ENCODE results near the gene FYN. TPM values are rescaled to one million over a fixed set of nuclear protein-coding genes. Genes with fewer than 3 reads are reported as not detected.
A peak's percentile ranks its signal among the peaks of the same experiment; 100 is the strongest.

FYN gene
- total and polyA plus RNA-seq, 9 of the 15 experiments (the other 6 are each of a cell fraction or from before 2014, with no cell fraction given): 2.9 to 22.1 (median 11.4) TPM

- Histone ChIP-seq H3K27me3 (ENCODE audit: control insufficient read depth in 2 of 2, insufficient read depth in 2 of 2, low read length in 2 of 2) (no peaks in the 10 kb centered on the region), H4K20me1 (replicated peaks; ENCODE audit: control insufficient read depth, insufficient read depth, low read length) (no peaks in the 10 kb centered on the region), H3K9ac (ENCODE audit: insufficient read depth in 1 of 2, low read depth in 2 of 2, low read length in 2 of 2) (no peak overlapping the region), H3K4me1 (replicated peaks in 1 of 2; ENCODE audit: control insufficient read depth in 2 of 2, insufficient read depth in 2 of 2, low read length in 2 of 2) (no peaks in the 10 kb centered on the region), H3K9me3 (replicated peaks; ENCODE audit: control insufficient read depth, insufficient read depth, low read depth, low read length) (no peaks in the 10 kb centered on the region; the same call in 1 of the 2 replicates), H3K4me3 (no peak overlapping the region), H3K27ac (ENCODE audit: extremely low read depth, low read depth, low read length) (no peak overlapping the region), H3K9me1 (ENCODE audit: control insufficient read depth, insufficient read depth, low read length) (no peaks in the 10 kb centered on the region), H3K4me2 (ENCODE audit: insufficient read depth, low read length) (no peak overlapping the region; the same call in 1 of the 2 replicates), H2AFZ (ENCODE audit: low read depth, low read length) (peak overlapping the region; percentile 57; the same call in 1 of the 2 replicates), H3K36me3 (ENCODE audit: control insufficient read depth, insufficient read depth, low read length) (no peaks in the 10 kb centered on the region), H3K79me2 (ENCODE audit: control insufficient read depth, insufficient read depth, low read length) (no peaks in the 10 kb centered on the region)
- 17% methylated on average over 7 of the region's 7 CpGs for WGBS (ENCODE audit: insufficient coverage, low coverage, missing lambda C conversion rate)
- FAIRE-seq (peak; percentile 82), DNase-seq (ENCODE audit: extremely low read depth in 1 of 4, low spot score in 3 of 4) (peak in 2 of 4 experiments; percentile 58 to 73), ATAC-seq (peak; percentile 97)
- intact Hi-C loops (cut with micrococcal nuclease) (loop anchor here (1.0 to 5.0 kb wide), 4 partner anchors 60 to 383 kb away; partner anchors contain the start of gene REV3L), in situ Hi-C loops (cut with MboI) (loop anchor here (10.0 to 25.0 kb wide), 2 partner anchors 380 to 588 kb away; a partner anchor contains a TSS)
- BruUV-seq (replicated peaks): no TSS peak
- ChIA-PET CTCF (ENCODE audit: low intra/inter-chr PET ratio) (interaction anchor here (0.6 to 1.8 kb wide), 4 partner anchors 281 to 631 kb away, joined by 3 to 14 read pairs (median 4); a partner anchor contains a TSS), POLR2A (interaction anchor here (1.0 to 1.7 kb wide), 2 partner anchors 13 to 384 kb away, joined by 4 to 6 read pairs; a partner anchor contains a TSS)
- no peak for TF ChIP-seq MECOM (CRISPR knock-in tag; IDR thresholded peaks at IDR 0.05)
- peak; percentile 75 for TF ChIP-seq DEAF1 (CRISPR knock-in tag; IDR thresholded peaks at IDR 0.05)
- no peak for TF ChIP-seq TBL1XR1 (IDR thresholded peaks at IDR 0.05; ENCODE audit: low read length in 2 of 2)
- TF ChIP-seq CHD2 (IDR thresholded peaks at IDR 0.05; ENCODE audit: low read depth, low read length): peak; percentile 75
- no peak for TF ChIP-seq ZNF282 (CRISPR knock-in tag; IDR thresholded peaks at IDR 0.05)
- TF ChIP-seq REST (IDR thresholded peaks at IDR 0.05; ENCODE audit: borderline replicate concordance): peak; percentile 83
- no peak for TF ChIP-seq REST (CRISPR knock-in tag; IDR thresholded peaks at IDR 0.05; ENCODE audit: low read depth)
- TF ChIP-seq SMC3 (conservative IDR thresholded peaks at IDR 0.05; ENCODE audit: insufficient read depth, low read depth, low read length): peak; percentile 55; the same call in 1 of the 2 replicates
- TF ChIP-seq CC2D1A (IDR thresholded peaks at IDR 0.05): peak; percentile 64
- peak; percentile 30; the same call in 1 of the 2 replicates for TF ChIP-seq JUND (IDR thresholded peaks at IDR 0.05; ENCODE audit: borderline replicate concordance, low read depth, low read length)
- TF ChIP-seq JUND (tag; IDR thresholded peaks at IDR 0.05; ENCODE audit: borderline replicate concordance, low read depth, low read length): no peak
- TF ChIP-seq CREM (IDR thresholded peaks at IDR 0.05; ENCODE audit: low read depth): peak; percentile 15; the same call in 1 of the 2 replicates
- no peak for TF ChIP-seq ZNF24 (IDR thresholded peaks at IDR 0.05)
These were observed 230.6 kb downstream of the FYN start for GRCh38 chr6:111642463-111643158.

Measured in K562 (cell line).